ENCODE data around the gene C10orf88.

The C10orf88 gene, protein sequence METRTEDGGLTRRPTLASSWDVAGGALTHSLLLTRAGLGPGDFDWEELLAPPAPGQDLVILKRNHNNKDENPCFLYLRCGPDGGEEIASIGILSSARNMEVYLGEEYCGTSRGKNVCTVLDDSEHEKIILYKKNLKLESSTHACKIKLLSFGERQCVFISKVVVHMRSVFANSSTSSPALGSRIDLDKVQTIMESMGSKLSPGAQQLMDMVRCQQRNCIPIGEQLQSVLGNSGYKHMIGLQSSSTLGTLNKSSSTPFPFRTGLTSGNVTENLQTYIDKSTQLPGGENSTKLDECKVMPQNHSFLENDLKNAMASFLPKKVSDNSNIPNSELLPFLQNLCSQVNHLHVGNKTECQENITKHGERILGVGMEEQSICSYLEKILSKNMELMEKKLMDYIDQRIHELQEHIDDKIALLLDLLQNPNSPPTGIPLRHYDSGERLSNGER

DNA sequence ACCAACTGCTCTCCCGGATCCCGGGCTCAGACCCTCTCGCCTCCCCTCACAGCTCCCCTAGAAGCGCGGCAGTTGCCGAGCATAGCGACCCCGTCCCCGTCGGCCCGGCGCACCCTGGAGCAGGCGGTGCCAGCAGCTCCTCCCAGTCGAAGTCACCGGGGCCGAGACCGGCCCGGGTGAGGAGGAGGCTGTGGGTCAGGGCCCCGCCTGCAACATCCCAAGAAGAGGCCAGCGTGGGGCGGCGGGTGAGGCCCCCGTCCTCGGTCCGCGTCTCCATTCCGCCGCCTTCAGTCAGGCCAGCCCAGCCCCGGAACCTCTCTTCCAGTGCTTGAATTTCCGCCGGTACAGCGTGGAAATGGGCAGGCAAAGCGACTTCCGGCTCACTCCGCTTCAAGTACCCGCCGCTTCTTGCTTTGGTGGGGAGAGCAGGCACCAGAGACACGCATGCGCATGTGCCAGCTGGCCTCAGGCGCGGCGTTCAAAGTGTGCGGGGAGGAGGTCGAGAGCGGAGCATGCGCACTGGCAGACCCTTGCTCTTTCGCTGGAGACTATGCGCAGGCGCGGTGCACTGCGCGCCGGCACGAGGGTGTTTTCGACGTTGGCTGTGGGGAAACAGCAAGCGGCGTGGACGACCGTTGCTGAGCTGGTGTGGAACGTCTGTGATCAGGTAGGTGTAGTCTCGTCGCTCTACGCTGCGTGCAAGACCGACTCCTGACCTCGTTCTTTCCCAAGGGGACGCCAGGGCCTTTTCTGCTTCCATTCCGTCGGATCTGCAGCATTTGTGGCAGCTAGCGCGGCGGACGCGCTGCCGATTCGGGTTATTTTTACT is at the start of gene C10orf88:
C10orf88 (minus strand) TSS at position 326 of the 829 bp plus-strand sequence; CDS start at position 277, 49 bp downstream.
- DNase-seq: peak; percentile 94

- no peak for DNase-seq
Measured at GRCh38 chr10:123001370-123001769, 47.3 kb upstream of the C10orf88 start.

DNA sequence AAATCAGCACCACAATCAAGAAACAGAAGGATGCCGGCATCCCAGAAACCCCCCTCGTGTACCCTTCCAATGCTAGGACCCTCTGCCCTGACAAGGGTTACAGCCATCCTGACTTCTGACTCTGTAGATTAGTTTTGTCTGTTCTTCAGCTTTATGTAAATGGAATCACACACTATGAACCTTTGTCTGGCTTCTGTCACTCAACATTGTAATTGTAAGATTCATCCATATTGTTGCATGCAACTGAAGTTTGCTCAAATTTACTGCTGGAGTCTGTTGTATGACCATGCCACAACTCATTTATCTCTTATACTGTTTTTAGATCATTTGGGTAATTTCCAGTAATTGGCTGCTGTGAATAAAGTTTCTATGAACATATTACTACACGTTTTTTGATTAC is 46.1 kb upstream of the C10orf88 start:
- no peak for DNase-seq

DNA sequence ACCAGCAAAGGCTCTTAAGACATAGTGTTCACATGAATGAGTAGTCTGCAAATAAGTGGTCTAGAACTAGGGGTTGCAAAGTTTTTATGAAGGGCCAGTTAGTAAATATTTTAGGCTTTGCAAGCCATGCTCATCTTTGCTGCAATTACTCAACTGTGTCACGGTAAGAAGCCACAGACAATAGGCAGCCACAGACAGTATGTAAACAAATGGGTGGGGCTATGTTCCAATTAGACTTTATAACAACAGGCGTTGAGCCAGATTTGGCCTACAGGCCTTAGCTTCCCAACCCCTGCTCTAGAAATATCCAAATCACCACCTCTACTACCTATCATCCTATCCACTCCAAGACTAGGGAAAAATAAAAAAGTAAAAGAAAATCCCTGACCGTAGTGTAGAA is 45.3 kb upstream of the C10orf88 start:
- DNase-seq: no peak

- no peak for DNase-seq
Measured at GRCh38 chr10:122998934-122999333, 44.9 kb upstream of the C10orf88 start.

GRCh38 chr10:122998360-122998917 is 44.4 kb upstream of the C10orf88 start:
- no peak for DNase-seq

DNA sequence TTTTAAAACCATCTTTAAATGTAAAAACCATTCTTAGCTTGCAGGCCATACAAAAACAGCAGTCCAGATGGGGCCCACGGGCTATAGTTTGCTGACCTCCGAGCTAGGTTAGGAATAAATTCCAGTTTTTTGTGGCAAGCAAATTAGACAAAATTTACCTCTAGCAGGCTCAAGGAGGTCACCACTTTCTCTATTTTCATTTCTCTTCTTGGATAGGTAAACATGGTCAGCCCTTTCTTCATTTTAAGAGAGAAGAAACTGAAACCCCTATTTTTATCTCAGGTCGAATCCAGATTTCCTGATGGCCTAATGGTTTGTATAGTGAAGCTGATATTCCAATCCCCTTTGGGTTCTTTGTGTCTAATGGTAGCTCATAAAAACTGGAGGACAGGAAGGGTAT is 43.8 kb upstream of the C10orf88 start:
- DNase-seq: no peak

GRCh38 chr10:122995936-122996335 is 41.9 kb upstream of the C10orf88 start:
- DNase-seq: no peak

DNA sequence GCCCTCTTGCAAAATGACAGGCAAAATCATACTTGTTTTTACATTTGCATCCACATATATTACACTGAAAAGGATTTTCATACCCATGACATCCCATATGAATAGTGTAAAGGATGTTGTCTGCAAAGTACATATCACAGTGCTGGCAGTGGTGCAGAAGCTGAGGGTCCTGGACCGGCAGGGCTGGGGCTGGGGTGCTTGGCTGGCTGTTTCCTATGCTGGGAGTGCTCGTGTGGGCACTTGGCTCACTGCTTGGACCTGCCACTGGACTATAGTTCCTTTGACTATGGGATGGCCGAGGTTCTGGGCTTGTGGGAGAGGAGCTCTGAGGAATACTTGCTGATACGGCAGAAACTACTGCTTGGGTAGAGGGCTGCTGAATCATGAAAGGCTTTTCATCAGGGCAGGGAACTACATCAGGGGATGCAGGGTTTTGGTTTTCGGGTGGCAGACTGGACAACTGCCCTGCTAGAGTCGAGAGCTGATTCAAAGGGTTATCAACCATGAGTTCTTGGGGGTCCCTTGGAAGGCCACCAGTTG is 39.8 kb upstream of the C10orf88 start:
- DNase-seq: no peak

- no peak for DNase-seq
Measured at GRCh38 chr10:122992031-122992585, 38.1 kb upstream of the C10orf88 start.

DNA sequence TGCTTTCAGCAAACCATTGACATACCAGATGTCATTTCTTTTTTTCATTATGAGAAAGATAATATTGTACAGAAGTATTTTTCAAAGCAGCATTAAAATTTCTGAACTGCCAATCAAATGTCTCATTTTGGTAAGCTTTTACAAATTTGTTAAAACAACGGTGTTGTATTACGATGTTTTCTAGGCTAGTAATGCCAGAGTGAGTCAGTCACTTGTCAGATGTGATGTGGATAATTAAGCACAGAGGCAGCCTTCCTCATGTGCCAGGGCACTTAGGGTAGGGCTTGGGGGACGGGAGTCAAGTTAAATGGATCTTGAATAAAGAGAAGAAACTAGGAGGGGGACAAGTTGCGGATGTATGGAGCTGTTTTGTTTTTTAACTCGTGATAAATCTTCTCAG is 36.3 kb upstream of the C10orf88 start:
- DNase-seq: no peak

GRCh38 chr10:122988501-122988900 is 34.5 kb upstream of the C10orf88 start:
- no peak for DNase-seq

DNA sequence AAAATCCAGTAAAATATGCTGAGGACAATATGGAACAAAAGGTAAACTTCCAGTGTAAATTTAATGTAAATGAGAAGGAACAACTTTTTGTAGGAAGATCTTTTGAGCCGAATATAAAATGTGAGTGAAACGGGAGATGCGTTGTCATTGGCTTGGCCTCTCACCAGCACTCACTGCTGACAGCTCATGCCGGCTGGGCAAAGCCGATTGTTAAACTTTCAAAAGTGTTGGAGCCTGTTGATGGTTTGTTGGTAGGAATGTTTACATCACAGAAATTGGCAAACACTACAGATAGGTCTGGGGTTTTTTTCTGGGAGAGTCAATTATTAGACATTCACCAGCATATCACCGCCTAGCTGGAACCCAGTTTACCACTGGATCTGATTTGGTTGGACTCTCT is 32.3 kb upstream of the C10orf88 start:
- no peak for DNase-seq

GRCh38 chr10:122984708-122985107 is 30.7 kb upstream of the C10orf88 start:
- no peak for DNase-seq

DNA sequence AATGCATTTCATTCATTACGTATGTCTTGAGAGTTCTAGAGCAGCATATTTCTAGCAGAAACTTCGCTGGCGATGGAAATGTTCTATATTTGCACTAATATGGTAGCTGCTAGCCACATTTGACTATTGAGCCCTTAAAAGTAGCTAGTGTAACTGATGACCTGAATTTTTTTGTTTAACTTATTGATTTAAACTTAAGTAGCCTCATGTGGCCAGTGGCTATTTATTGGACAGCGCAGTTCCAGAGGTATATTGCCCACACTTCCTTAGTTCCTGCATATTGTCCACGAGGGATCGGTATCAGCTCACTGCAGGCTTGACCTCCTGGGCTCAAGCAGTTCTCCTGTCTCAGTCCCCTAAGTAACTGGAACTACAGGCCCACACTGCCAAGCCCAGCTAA is 29.9 kb upstream of the C10orf88 start:
- no peak for DNase-seq

GRCh38 chr10:122981066-122981464 is 27.0 kb upstream of the C10orf88 start:
- no peak for DNase-seq

DNA sequence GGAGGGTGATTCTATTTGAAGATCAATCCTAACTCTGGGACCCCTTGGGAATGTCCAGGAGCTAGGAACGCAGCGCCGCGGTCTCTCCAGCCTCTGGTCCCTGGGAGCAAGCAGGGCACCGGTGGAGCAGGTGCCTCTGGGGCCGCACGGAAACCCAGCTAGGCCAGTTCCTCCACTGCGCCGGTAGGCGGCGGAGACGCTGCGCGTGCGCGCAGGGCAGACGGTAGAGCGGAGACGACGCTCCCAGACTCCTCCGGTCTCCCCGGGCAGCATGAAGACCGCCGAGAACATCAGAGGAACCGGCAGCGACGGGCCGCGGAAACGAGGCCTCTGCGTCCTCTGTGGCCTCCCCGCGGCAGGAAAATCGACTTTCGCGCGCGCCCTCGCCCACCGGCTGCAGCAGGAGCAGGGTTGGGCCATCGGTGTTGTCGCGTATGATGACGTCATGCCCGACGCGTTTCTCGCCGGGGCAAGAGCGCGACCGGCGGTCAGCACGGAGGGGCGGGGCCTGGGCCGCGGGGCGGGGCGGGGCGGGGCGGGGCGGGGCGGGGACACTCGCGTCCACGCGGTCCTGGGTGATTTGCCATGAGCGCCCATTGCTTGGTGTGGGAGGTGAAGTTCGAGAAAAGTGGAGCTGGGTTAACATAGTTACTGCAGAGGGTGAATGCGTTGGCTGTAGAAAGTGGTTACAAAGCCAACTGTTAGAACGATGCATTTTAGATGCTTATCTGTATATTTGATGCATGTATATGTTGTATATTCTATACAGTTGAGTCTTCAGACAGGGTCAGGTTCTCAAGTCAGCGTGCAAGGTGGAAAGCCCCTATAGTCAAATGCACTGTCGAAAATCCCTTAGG is 26.4 kb upstream of the C10orf88 start, which contains the start of gene PSTK:
PSTK (plus strand) TSS at position 193 of the 857 bp plus-strand sequence; CDS start at position 272, 79 bp downstream.
- DNase-seq: peak; percentile 88

DNA sequence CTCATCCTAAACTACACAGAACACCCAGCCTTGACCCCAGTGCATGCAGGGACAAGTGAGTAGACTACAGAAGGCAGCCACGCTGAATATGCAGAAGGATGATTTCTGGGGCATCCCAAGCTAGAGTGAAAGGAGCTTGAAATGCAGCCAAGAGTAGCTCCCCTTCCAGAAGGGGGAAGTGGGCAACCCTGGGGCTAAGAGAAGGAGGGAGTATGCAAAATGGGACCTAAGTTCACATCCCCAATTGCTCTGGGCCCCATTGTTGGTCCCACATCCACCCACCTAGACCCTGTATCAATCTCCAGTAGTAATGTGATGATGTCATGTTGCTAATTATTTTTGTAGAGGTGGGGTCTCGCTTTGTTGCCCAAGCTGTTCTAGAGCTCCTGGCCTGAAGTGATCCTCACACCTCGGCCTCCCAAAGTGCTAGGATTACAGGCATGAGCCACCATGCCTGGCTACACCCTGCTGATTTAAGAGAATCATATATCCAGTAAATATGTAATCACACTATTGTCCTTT is 20.6 kb upstream of the C10orf88 start:
- no peak for DNase-seq

- no peak for DNase-seq
Measured at GRCh38 chr10:122974023-122974422, 20.0 kb upstream of the C10orf88 start.

DNA sequence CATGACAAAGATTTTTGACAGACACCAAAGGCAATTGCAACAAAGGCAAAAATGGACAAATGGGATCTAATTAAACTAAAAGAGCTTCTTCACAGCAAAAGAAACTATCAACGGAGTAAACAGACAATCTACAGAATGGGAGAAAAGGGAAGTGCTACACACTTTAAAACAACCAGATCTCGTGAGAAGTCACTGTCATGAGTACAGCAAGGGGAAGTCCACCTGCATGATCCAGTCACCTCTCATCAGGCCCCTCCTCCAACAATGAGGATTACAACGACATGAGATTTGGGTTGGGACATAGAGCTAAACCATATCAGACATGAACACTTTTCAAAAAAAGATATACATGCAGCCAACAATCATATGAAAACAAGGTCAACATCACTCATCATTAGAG is 14.7 kb upstream of the C10orf88 start:
- no peak for DNase-seq

- DNase-seq: no peak
Measured at GRCh38 chr10:122966879-122967278, 12.9 kb upstream of the C10orf88 start.

- DNase-seq: no peak
Measured at GRCh38 chr10:122962405-122962804, 8.4 kb upstream of the C10orf88 start.
